HepG2 (cell line): ENCODE data around the gene RILP. TPM values are rescaled to one million over a fixed set of nuclear protein-coding genes. Genes with fewer than 3 reads are reported as not detected.
A peak's percentile ranks its signal among the peaks of the same experiment; 100 is the strongest.

Experiments used
- BRD4 ChIP-seq: sonication (generic); formaldehyde crosslinking; IDR thresholded peaks from 2 replicates; pipeline ENCODE4 v1.4.0; 2020; ENCODE audit warnings: missing genetic modification reagents
- CTCF ChIP-seq: sonication (generic); formaldehyde crosslinking; IDR thresholded peaks from 2 replicates; pipeline ENCODE4 v1.5.0; 2020; ENCODE audit warnings: mild to moderate bottlenecking, missing genetic modification reagents, moderate library complexity
- DMAP1 ChIP-seq: IDR thresholded peaks from 2 replicates; pipeline ENCODE4 v1.6.1; 2016
- FOXA3 ChIP-seq: IDR thresholded peaks from 2 replicates; pipeline ENCODE4 v1.6.1; 2016; ENCODE audit warnings: missing genetic modification reagents, missing compliant biosample characterization
- KDM1A ChIP-seq: IDR thresholded peaks from 2 replicates; pipeline ENCODE4 v1.6.1; 2016; ENCODE audit warnings: missing compliant biosample characterization
- KDM3A ChIP-seq: IDR thresholded peaks from 2 replicates; pipeline ENCODE4 v1.6.1; 2018; ENCODE audit warnings: low read depth, missing compliant biosample characterization
- PAXIP1 ChIP-seq: sonication (generic); formaldehyde crosslinking; conservative IDR thresholded peaks from 2 replicates; pipeline ENCODE4 v1.4.0; 2020; ENCODE audit warnings: mild to moderate bottlenecking, missing genetic modification reagents, moderate library complexity
- ZBTB2 ChIP-seq: sonication (generic); formaldehyde crosslinking; IDR thresholded peaks from 2 replicates; pipeline ENCODE4 v1.8.0; 2022; ENCODE audit warnings: low read depth, missing genetic modification reagents
- ZMAT3 ChIP-seq: sonication (generic); formaldehyde crosslinking; conservative IDR thresholded peaks from 2 replicates; pipeline ENCODE4 v1.7.0; 2021; ENCODE audit warnings: missing genetic modification reagents
- ZNF317 ChIP-seq: sonication (generic); formaldehyde crosslinking; IDR thresholded peaks from 2 replicates; pipeline ENCODE4 v1.5.0; 2020; ENCODE audit warnings: mild to moderate bottlenecking, missing genetic modification reagents
- ZNF318 ChIP-seq: sonication (generic); formaldehyde crosslinking; IDR thresholded peaks from 2 replicates; pipeline ENCODE4 v1.4.0; 2020; ENCODE audit warnings: mild to moderate bottlenecking, missing genetic modification reagents
- ZNF598 ChIP-seq: sonication (generic); formaldehyde crosslinking; IDR thresholded peaks from 2 replicates; pipeline ENCODE4 v1.5.1; 2020; ENCODE audit warnings: mild to moderate bottlenecking, missing genetic modification reagents, borderline replicate concordance
- polyA plus RNA-seq, 8 experiments: library from polyadenylated mRNA; depleted of rRNA in 3 of 8; stranded (reverse) in 7 of 8; unstranded in 1 of 8; fragments of >200 nt; fragmentation: Illumina TruSeq in 4 of 8; extraction: Trizol in 4 of 8; gene quantifications; 2 replicates each; pipeline versions ENCODE4 v1.2.1 to v1.2.3, GENCODE V29; 2011 to 2016; ENCODE audit warnings: low read depth in 4 of 8, missing spikeins in 1 of 8, mixed read lengths in 1 of 8; ENCODE audit not compliant: insufficient read depth in 1 of 8
- total RNA-seq, 5 experiments: library from RNA; depleted of rRNA; stranded (reverse); fragments of >200 nt; fragmentation: Illumina TruSeq; extraction: Trizol; gene quantifications; 2 replicates each; pipeline ENCODE4 v1.2.3, GENCODE V29; 2016; ENCODE audit warnings: low read depth in 1 of 5
- TF ChIP-seq, protein P1 (sequence below): sonication (generic); formaldehyde crosslinking; IDR thresholded peaks from 2 replicates; pipeline ENCODE4 v1.8.0; 2023; ENCODE audit warnings: mild to moderate bottlenecking, missing genetic modification reagents

Gene RILP
- total and polyA plus RNA-seq, 2 of the 13 experiments (the other 11 are each of a cell fraction or from before 2014, with no cell fraction given): 6.6 to 8.1 TPM

- TF ChIP-seq ZBTB2 (0 out of 2 replicates have a peak, but pooled peaks have one; percentile 37), BRD4 (0 out of 2 replicates have a peak, but pooled peaks have one; percentile 22), FOXA3 (no peak), ZMAT3 (CRISPR knock-in tag) (no peak), ZNF317 (CRISPR knock-in tag) (no peak), CTCF (CRISPR knock-in tag) (peak; percentile 50), KDM1A (CRISPR knock-in tag) (no peak), DMAP1 (CRISPR knock-in tag) (0 out of 2 replicates have a peak, but pooled peaks have one; percentile 7), ZNF318 (CRISPR knock-in tag) (0 out of 2 replicates have a peak, but pooled peaks have one; percentile 2), ZNF598 (no peak), PAXIP1 (no peak), KDM3A (CRISPR knock-in tag) (no peak; the same call in 1 of the 2 replicates)
- TF ChIP-seq, protein P1, sequence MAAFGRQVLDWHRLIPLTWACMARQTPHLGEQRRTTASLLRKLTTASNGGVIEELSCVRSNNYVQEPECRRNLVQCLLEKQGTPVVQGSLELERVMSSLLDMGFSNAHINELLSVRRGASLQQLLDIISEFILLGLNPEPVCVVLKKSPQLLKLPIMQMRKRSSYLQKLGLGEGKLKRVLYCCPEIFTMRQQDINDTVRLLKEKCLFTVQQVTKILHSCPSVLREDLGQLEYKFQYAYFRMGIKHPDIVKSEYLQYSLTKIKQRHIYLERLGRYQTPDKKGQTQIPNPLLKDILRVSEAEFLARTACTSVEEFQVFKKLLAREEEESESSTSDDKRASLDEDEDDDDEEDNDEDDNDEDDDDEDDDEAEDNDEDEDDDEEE (CRISPR knock-in tag): no peak; the same call in 1 of the 2 replicates
Measured at GRCh38 chr17:1628856-1629503, 20.7 kb downstream of the RILP start (continued).
